HAP-1 (cell line): Measurements from ENCODE around the gene WDR73.
A peak's percentile ranks its signal among the peaks of the same experiment; 100 is the strongest.

Experiments
- DNase-seq, 2 experiments: peaks; one replicate each; pipeline ENCODE4 v3.0.0-alpha.2; 2016 to 2020; ENCODE audit warnings: low spot score in 2 of 2
- H3K27me3 ChIP-seq: fragments of 250-450 bp; sonication (Bioruptor Pico); 2 replicates; pipeline ENCODE4 v1.5.1; 2020; ENCODE audit warnings: low read depth, mild to moderate bottlenecking, moderate library complexity
- H3K36me3 ChIP-seq: fragments of 250-450 bp; sonication (Bioruptor Pico); replicated peaks from 2 replicates; pipeline ENCODE4 v1.5.1; 2020; ENCODE audit warnings: mild to moderate bottlenecking
- H3K4me1 ChIP-seq: fragments of 250-450 bp; sonication (Bioruptor Pico); 2 replicates; pipeline ENCODE4 v1.5.1; 2020; ENCODE audit warnings: mild to moderate bottlenecking
- H3K4me3 ChIP-seq: fragments of 250-450 bp; sonication (Bioruptor Pico); 2 replicates; pipeline ENCODE4 v1.5.1; 2020; ENCODE audit warnings: mild to moderate bottlenecking, moderate library complexity
- H3K9me3 ChIP-seq: fragments of 250-450 bp; sonication (Bioruptor Pico); 2 replicates; pipeline ENCODE4 v1.5.1; 2020; ENCODE audit warnings: mild to moderate bottlenecking, moderate library complexity
- in situ Hi-C: fragments of 300-500 bp; cut with MboI; formaldehyde crosslinking; loops from 3 replicates; pipeline ENCODE4 v1.14.3; 2020; ENCODE audit warnings: low sequenced_read_pairs, inconsistent platforms, mixed read lengths

Gene WDR73

DNA sequence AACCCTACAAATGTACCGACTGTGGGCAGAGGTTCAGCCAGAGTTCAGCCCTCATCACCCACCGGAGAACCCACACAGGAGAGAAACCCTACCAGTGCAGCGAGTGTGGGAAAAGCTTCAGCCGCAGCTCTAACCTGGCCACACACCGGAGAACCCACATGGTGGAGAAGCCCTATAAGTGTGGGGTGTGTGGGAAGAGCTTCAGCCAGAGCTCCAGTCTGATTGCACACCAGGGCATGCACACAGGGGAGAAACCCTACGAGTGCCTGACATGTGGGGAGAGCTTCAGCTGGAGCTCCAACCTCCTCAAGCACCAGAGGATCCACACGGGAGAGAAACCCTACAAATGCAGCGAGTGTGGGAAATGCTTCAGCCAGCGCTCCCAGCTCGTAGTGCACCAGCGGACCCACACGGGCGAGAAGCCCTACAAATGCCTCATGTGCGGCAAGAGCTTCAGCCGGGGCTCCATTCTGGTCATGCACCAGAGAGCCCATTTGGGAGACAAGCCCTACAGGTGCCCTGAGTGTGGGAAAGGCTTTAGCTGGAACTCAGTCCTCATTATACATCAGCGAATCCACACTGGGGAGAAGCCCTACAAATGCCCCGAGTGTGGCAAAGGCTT is 32.6 kb downstream of the WDR73 start:
- in situ Hi-C loops = loop anchor here (25.0 kb wide), 1 partner anchor 541 kb away; no protein-coding TSS in a partner anchor
- peaks cover 30% of the 10 kb centered on the region for H3K9me3 ChIP-seq
- H3K27me3 ChIP-seq = no peaks in the 10 kb centered on the region
- no peaks in the 10 kb centered on the region for H3K4me1 ChIP-seq
- peaks cover 24% of the 10 kb centered on the region for H3K36me3 ChIP-seq
- DNase-seq = no peak
- H3K4me3 ChIP-seq = no peak overlapping the region

DNA sequence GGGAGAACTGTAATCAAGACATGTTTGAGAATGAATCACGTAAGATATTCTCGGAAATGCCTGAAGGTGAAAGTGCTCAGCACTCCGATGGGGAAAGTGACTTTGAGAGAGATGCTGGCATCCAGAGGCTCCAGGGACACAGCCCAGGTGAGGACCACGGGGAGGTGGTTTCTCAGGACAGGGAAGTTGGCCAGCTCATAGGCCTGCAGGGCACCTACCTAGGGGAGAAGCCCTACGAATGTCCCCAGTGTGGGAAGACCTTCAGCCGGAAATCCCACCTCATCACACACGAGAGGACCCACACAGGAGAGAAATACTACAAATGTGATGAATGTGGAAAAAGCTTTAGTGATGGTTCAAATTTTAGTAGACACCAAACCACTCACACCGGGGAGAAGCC is 33.5 kb downstream of the WDR73 start:
- no peak for DNase-seq
- in situ Hi-C loops = loop anchor here (25.0 kb wide), 1 partner anchor 542 kb away; no protein-coding TSS in a partner anchor
- H3K27me3 ChIP-seq = no peaks in the 10 kb centered on the region
- peaks cover 24% of the 10 kb centered on the region for H3K36me3 ChIP-seq
- H3K4me1 ChIP-seq = no peaks in the 10 kb centered on the region
- no peak overlapping the region for H3K4me3 ChIP-seq
- peaks cover 30% of the 10 kb centered on the region for H3K9me3 ChIP-seq

DNA sequence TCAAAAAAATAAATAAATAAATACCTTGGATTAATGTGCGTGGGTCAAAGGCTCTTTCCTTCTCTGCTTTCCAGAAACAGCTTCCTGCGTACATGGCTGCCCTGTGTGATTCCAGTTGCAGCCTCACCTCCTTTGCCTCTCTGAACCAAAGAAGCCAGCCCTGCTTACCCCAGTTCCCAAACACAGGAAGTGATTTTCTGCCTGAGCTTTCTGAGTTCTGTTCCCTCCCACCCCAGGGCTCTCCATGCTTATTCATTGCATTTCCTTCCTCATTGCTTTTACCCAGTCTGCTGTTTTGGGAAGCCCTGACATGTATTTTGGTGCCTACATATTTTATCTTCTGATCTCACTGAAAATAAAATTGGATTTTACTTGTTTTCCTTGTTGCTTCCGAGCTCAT is 37.8 kb downstream of the WDR73 start:
- H3K4me3 ChIP-seq = no peak overlapping the region
- H3K36me3 ChIP-seq = peaks cover 9% of the 10 kb centered on the region
- in situ Hi-C loops = loop anchor here (25.0 kb wide), 1 partner anchor 546 kb away; no protein-coding TSS in a partner anchor
- no peak for DNase-seq
- H3K9me3 ChIP-seq = peaks cover 15% of the 10 kb centered on the region
- no peaks in the 10 kb centered on the region for H3K27me3 ChIP-seq
- H3K4me1 ChIP-seq = no peaks in the 10 kb centered on the region

- no peaks in the 10 kb centered on the region for H3K9me3 ChIP-seq
- H3K27me3 ChIP-seq = no peaks in the 10 kb centered on the region
- no peak overlapping the region for H3K4me3 ChIP-seq
- in situ Hi-C loops = loop anchor here (25.0 kb wide), 1 partner anchor 551 kb away; no protein-coding TSS in a partner anchor
- no peak for DNase-seq
- H3K36me3 ChIP-seq = peaks cover 5% of the 10 kb centered on the region; the same call in 1 of the 2 replicates
- no peaks in the 10 kb centered on the region for H3K4me1 ChIP-seq
These were observed 42.5 kb downstream of the WDR73 start for GRCh38 chr15:84611631-84612030.

DNA sequence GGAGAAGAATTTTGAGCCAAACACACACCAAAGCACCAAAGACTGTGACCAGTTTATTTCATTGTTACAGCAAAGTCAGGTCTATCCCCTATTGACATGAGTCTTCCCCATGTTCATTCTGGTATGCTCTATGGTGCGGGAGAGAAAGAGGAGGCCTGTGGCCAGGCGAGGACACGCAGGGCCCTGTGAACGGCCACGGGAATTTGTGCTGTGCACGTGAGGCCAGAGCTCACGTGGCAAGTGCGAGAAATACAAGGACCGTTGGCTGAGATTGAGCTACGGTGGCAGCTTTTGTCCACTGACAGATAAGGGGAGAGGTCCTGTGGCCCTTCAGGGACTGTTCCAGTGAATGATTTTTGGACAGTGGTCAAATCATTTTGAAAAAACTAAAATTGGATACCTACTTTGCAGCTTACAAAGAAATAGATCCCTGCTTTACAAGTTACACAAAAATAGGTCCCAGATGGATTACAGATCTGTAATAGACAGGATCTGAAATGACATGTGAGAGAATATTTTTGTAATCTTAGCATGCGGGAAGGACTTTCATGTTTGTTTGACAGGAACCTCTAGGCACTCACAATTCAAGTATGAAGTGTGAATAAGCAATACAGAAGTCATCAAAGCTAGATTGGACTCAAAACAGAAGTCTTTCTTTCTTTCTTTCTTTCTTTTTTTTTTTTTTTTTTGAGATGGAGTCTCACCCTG is 44.1 kb downstream of the WDR73 start:
- no peak for DNase-seq
- peaks cover 21% of the 10 kb centered on the region for H3K36me3 ChIP-seq
- no peaks in the 10 kb centered on the region for H3K9me3 ChIP-seq
- no peaks in the 10 kb centered on the region for H3K27me3 ChIP-seq
- no peak overlapping the region for H3K4me3 ChIP-seq
- in situ Hi-C loops = loop anchor here (25.0 kb wide), 1 partner anchor 552 kb away; no protein-coding TSS in a partner anchor
- no peaks in the 10 kb centered on the region for H3K4me1 ChIP-seq

DNA sequence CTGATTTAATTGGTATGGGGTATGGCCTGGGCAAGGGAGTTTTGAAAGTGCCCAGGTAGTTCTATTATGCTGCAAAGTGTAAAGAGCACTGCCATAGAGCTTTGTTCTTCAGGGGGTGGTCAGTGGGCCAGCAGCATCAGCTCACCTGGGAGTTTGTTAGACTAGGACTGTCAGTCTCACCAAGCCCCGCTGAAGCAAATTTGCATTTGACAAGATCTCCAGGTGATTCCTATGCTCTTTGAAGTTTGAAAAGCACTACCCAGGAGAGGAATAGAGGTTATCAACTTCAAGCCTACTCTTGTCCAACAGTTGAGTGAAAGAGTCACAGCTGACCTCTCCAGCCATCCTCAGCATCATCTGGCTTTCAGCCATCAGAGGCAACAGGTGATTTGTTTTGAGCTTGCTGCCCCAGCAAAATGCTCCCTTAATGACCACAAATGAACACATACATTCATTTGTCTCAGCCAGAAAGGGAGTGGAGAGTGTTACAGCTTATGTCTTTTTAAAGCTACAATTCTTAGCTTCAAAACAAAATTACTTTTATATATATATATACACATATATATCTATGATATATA is 45.3 kb downstream of the WDR73 start:
- DNase-seq = no peak
- Histone ChIP-seq H3K4me3 (no peak overlapping the region), H3K4me1 (no peaks in the 10 kb centered on the region), H3K36me3 (peaks cover 21% of the 10 kb centered on the region), H3K9me3 (no peaks in the 10 kb centered on the region), H3K27me3 (no peaks in the 10 kb centered on the region)
- in situ Hi-C loops = loop anchor here (25.0 kb wide), 1 partner anchor 554 kb away; no protein-coding TSS in a partner anchor

- H3K4me3 ChIP-seq = no peak overlapping the region
- H3K9me3 ChIP-seq = no peaks in the 10 kb centered on the region
- H3K36me3 ChIP-seq = peaks cover 21% of the 10 kb centered on the region
- no peaks in the 10 kb centered on the region for H3K27me3 ChIP-seq
- H3K4me1 ChIP-seq = no peaks in the 10 kb centered on the region
- no peak for DNase-seq
- in situ Hi-C loops = loop anchor here (25.0 kb wide), 1 partner anchor 556 kb away; no protein-coding TSS in a partner anchor
These were observed 47.4 kb downstream of the WDR73 start for GRCh38 chr15:84606653-84607120.

- no peak overlapping the region for H3K4me3 ChIP-seq
These were observed 48.6 kb downstream of the WDR73 start for GRCh38 chr15:84605554-84605882.

GRCh38 chr15:84604826-84605553 is 49.1 kb downstream of the WDR73 start:
- no peak for DNase-seq
- Histone ChIP-seq H3K4me3 (no peak overlapping the region), H3K36me3 (peaks cover 24% of the 10 kb centered on the region), H3K9me3 (no peaks in the 10 kb centered on the region), H3K4me1 (peaks cover 8% of the 10 kb centered on the region), H3K27me3 (no peaks in the 10 kb centered on the region)
- in situ Hi-C loops = loop anchor here (25.0 kb wide), 1 partner anchor 557 kb away; no protein-coding TSS in a partner anchor

More at GRCh38 chr15:84605554-84605882, 48.6 kb downstream of the WDR73 start:
- no peak for DNase-seq
- no peaks in the 10 kb centered on the region for H3K27me3 ChIP-seq
- no peaks in the 10 kb centered on the region for H3K9me3 ChIP-seq
- H3K36me3 ChIP-seq = peaks cover 24% of the 10 kb centered on the region
- H3K4me1 ChIP-seq = peaks cover 5% of the 10 kb centered on the region
- in situ Hi-C loops = loop anchor here (25.0 kb wide), 1 partner anchor 557 kb away; no protein-coding TSS in a partner anchor

- in situ Hi-C loops = loop anchor here (25.0 kb wide), 1 partner anchor 558 kb away; no protein-coding TSS in a partner anchor
These were observed 50.3 kb downstream of the WDR73 start for GRCh38 chr15:84603630-84604379.

GRCh38 chr15:84601555-84601838 is 52.6 kb downstream of the WDR73 start:
- H3K4me1 ChIP-seq = peaks cover 8% of the 10 kb centered on the region

More at GRCh38 chr15:84603630-84604379, 50.3 kb downstream of the WDR73 start:
- H3K4me3 ChIP-seq = no peak overlapping the region
- DNase-seq = no peak
- no peaks in the 10 kb centered on the region for H3K27me3 ChIP-seq
- no peaks in the 10 kb centered on the region for H3K9me3 ChIP-seq
- peaks cover 8% of the 10 kb centered on the region for H3K4me1 ChIP-seq
- H3K36me3 ChIP-seq = peaks cover 23% of the 10 kb centered on the region

GRCh38 chr15:84600687-84601554 is 53.2 kb downstream of the WDR73 start, which contains the start of gene ZSCAN2:
TSS of gene ZSCAN2 (plus strand) at chr15:84601009. CDS start at chr15:84603928, 2,919 bp downstream.
- in situ Hi-C loops = loop anchor here (25.0 kb wide), 1 partner anchor 561 kb away; no protein-coding TSS in a partner anchor
- H3K9me3 ChIP-seq = no peaks in the 10 kb centered on the region
- peak; percentile 100 for DNase-seq
- H3K36me3 ChIP-seq = peaks cover 11% of the 10 kb centered on the region
- H3K4me3 ChIP-seq = peak within 1 kb of the TSS; percentile 92
- no peaks in the 10 kb centered on the region for H3K27me3 ChIP-seq
- peaks cover 8% of the 10 kb centered on the region for H3K4me1 ChIP-seq

More at GRCh38 chr15:84601555-84601838, 52.6 kb downstream of the WDR73 start:
- Histone ChIP-seq H3K9me3 (no peaks in the 10 kb centered on the region), H3K27me3 (no peaks in the 10 kb centered on the region), H3K36me3 (peaks cover 17% of the 10 kb centered on the region), H3K4me3 (peak overlapping the region; percentile 92)
- in situ Hi-C loops = loop anchor here (25.0 kb wide), 1 partner anchor 561 kb away; no protein-coding TSS in a partner anchor
- DNase-seq = no peak
